Fibroblast of upper back skin (primary cell): Measurements from ENCODE around the gene PGLYRP1.

Source experiments
- DNase-seq: peaks from one replicate; pipeline ENCODE4 v3.0.0-alpha.2; 2013

The PGLYRP1 gene, protein sequence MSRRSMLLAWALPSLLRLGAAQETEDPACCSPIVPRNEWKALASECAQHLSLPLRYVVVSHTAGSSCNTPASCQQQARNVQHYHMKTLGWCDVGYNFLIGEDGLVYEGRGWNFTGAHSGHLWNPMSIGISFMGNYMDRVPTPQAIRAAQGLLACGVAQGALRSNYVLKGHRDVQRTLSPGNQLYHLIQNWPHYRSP

DNA sequence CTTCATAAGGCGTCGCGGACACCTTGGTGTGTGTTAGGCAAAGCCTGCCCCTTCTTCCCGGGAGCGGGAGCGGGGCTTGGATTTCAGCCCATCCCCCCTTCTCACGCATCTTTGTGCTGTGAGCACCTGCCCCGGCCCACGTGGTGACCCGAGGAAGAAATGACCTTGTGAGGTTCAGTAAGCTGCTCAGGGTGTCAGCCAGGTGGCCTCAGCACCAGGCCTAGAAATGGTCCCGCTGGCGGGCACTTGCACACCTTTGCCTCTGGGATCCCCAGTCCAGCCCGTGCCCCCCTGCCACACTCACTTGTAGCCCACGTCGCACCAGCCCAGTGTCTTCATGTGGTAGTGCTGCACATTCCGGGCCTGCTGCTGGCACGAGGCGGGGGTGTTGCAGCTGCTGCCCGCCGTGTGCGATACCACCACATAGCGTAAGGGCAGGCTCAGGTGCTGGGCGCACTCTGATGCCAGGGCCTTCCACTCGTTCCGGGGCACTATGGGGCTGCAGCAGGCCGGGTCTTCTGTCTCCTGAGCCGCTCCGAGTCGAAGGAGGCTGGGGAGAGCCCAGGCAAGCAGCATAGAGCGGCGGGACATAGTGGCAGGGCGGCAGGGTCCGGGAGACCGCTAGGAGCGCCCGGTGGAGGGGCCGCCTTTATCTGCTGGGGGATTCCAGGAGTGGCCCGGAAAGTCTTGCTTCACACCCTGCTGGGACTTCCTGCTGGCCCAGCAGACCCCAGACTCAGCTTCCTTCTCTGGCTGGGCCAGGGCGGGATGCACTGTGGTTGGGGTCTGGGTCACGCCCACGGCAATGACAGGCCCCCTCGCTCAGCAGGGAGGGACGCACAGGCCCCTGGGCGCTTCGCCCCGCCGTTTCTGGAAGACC lies at the start of gene PGLYRP1:
TSS of gene PGLYRP1 (minus strand) at position 623 of the 880 bp plus-strand sequence. CDS start at position 591, 32 bp downstream.
- DNase-seq: no peak

DNA sequence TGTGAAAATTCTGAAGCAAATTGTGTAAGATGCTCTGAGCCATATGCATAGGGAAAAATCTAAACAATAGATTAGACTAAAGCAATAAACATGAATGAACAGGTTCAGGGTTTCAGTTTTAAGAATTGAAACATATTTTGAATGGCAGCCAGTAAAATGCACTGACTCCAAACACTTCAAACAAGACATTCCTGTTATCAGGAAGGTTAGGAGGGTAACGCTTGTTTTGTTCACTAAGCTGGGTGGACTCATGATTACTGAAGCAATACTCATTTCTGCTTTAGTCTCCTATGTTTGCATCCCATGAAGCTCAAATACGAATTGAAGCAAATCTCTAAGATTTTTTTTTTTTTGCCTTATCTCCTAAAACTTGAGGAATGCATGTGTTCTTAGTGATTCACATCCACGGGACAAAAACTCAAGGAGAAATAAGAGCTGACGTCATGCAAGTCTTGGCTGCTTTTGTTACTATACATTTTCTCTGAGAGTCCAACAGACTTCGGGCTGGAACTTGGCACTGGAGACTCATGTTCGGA lies 47.0 kb upstream of the PGLYRP1 start:
- DNase-seq: peak; percentile 94

DNA sequence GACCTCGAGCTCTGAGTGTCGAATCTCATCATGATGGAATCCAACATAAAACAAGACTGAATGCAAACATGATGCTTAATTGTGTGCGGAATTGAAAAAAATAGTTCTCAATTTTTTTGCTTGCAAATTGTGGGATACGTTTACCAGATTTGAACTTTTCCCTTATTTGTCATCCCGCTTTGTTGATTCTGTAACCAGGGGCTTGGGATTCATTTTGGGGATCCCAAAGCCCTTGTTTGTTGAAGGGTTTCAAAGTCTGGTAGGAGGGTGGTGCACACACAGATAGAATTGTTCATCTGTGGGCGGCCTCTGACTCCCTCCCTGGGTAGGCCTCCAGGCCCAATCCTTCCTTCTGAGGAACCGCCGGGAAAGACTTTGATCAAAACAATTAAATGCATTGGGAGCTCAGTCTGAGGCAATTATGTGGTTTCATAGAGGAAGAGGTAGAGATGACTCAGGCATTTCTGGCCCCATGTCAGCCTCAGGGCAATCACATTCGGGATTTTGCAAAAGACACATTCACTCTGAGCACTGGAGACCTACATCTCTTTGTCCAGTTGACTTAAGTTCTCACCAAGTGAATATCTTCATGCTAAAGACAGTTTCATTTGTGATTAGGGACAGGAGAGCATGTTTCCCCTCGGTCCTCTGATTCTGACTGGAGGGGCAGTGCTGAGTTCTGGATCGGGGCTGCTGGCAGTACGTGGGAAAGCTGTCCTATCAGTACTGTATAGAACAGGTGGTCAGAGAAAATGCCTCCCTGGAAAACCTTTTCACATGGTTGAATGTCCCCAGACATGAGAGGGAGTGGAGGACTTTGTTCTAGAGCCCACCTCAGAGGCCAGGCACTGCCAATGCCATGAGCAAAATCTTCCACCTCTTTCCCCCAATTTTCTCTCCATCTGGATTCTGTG lies 45.7 kb upstream of the PGLYRP1 start:
- DNase-seq: peak; percentile 92

DNA sequence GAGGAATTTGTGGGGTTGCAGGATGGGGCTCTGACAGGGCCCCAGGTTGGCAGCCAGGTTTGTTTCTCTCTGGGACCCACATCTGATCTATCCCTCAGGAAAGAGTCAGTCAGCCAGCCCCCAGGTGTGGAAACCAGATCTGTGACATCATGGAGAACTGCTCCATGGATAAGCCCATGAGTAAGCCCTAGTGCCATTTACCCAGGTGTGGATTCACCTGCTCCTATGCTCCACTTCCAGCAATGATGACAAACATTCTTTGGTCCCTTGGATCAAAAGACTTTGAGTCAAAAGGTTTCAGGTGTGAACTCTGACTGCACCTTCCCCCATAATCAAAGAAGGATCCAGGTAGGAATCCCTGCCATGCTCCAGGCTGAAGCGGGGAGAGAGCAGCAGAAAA lies 44.8 kb upstream of the PGLYRP1 start:
- no peak for DNase-seq

DNA sequence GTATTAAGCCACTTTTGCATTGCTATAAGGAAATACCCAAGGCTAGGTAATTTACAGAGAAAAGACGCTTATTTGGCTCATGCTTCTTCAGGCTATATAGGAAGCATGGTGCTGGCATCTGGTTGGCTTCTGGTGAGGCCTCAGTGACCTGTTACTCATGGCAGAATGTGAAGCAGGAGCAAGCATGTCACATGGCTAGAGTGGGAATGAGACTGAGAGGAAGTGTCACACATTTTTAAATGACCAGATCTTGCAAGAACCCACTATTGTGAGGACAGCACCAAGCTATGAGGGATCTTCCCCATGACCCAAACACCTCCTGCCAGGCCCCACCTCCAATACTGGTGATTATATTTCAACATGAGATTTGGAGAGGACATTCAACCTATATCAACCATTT lies 43.6 kb upstream of the PGLYRP1 start:
- DNase-seq: no peak

DNA sequence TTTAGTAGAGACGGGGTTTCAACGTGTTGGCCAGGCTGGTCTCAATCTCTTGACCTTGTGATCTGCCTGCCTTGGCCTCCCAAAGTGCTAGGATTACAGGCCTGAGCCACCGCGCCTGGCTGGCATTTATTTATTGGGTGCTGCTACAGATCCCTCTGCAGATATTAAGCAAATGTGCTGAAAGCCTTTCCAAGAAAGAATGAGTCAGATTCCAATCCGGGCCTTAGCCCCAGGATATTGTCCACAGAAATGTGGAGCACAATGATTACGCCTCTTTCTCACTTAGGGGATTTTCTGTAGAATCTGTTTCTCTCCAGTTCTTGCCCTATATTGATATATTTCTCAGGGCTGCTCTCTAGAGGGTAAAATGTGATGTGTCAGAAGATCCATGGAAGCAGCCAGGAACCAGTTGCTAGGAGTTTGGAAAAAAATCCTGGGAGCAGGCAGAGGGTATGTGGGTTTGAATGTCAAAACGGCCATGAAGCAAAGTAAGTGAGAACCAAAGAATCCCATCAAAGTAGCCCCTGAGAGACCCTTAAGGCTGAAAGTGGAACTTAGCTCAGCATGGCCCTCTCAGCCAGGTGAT lies 42.7 kb upstream of the PGLYRP1 start:
- peak; percentile 43 for DNase-seq

DNA sequence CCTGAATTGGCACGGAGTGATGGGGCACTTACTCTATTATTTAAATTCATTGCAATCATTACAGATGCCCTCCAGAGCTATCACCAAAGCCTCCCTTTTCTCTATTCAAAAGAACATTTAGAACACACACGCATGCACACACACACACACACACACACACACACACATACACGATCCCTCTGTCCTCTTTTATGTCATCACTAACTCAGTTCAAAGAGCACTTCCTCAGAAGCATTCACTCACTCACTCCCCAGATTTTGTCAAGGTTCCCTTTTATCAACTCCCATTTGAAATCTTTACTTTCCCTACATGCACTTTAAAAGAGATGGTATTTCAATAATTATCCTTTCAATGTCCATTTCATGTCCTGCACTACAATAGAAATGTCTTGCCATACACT lies 40.3 kb upstream of the PGLYRP1 start:
- no peak for DNase-seq

DNA sequence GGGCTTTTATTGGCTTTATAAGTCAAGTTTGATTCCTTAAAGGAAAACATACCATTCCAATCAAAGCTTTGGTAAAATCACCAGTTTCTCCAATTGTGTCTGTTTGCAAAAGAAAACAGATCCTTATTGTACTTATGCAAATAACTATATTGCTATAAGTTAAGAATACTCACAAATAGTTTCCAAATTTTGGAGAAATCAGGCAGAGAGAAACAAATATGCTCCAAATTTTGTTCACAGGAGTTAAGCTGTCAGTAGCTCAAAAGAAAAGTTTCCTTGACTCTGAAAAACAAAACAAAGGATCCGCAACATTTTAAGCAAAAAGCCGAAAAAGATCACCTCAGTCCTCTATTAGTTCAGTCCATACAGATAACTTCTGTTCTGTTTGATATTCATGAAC lies 37.2 kb upstream of the PGLYRP1 start:
- no peak for DNase-seq

DNA sequence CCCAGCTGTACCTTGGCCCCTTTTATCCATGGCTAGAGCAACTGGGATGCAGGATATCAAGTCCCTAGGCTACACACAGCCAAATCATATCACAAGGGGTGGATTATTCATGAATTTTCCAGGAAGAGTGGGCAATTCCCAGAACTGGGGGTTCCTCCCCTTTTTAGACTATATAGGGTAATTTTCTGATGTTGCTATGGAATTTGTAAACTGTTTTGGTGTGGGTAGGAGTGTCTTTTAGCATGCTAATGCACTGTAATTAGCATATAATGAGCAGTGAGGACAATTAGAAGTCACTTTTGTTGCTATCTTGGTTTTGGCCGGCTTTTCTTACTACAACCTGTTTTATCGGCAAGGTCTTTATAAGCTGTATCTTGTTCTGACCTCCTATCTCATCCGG lies 35.9 kb upstream of the PGLYRP1 start:
- DNase-seq: no peak

DNA sequence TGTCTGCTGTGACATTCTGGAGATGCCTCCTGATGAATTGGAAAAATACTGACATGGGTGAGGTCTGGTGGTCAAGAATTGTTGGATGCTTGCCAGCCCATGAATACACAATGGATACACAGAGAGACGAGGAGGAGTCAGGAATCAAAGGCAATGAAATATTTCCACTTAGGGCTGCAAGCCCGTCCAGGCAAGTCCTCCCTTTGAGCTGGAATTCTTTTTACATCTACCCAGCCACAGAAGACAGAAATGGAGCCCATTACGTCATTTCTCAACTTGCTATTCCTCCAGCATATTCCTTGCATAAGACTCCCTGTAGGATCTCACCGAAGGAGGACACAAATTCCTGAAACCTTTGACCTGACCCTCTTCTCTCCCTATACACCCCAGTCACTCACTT lies 33.7 kb upstream of the PGLYRP1 start:
- no peak for DNase-seq

DNA sequence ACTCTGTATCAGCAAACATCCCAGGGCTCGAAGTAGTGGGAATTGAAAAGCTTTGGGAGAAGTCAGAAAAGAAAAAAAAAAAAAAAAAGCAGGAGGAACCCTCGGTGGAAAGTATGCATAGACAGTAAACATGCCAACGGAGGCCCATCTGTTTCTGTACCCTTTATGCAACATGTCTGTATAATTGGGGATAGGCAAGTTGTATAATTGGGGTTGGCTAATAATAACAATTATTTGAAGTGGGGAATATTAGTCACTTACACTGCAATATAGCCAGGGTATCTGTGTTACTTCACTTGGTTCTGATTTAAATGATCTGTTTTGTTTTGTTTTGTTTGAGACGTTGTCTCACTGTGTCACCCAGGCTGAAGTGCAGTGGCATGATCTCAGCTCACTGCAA lies 30.0 kb upstream of the PGLYRP1 start:
- no peak for DNase-seq

DNA sequence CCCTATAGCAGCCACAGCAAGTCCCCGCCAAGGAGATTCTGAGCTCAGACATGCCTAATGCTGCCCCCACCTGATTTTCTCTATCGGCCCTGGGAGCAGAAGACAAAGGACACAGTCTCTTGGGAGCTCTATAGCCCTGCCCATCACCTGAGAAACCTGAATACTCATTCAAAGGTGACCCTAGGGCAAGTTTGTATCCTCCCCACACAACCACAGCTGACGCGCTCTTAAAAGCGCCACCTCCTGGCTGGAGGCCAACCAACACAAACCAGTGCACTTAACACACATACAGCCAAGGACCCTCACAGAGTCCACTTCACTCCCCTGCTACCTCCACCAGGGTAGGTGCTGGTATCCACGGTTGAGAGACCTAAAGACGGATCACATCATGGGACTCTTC lies 26.7 kb upstream of the PGLYRP1 start:
- DNase-seq: no peak

DNA sequence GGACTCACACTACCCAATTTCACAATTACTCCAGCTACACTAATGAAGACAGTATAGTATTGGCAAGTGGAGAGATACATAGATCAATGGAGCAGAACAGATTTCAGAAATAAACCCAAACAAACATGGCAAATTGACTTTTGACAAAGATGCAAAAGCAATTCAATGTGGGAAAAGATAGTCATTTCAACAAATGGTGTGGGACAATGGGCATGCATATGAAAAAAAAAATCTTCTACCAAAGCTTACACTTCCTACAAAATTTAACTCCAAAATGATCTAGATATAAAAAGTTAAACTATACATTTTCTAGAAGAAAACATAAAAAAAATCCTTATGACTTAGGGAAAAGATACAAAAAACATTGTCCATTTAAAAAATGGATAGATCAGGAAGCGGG lies 20.7 kb upstream of the PGLYRP1 start:
- DNase-seq: no peak

DNA sequence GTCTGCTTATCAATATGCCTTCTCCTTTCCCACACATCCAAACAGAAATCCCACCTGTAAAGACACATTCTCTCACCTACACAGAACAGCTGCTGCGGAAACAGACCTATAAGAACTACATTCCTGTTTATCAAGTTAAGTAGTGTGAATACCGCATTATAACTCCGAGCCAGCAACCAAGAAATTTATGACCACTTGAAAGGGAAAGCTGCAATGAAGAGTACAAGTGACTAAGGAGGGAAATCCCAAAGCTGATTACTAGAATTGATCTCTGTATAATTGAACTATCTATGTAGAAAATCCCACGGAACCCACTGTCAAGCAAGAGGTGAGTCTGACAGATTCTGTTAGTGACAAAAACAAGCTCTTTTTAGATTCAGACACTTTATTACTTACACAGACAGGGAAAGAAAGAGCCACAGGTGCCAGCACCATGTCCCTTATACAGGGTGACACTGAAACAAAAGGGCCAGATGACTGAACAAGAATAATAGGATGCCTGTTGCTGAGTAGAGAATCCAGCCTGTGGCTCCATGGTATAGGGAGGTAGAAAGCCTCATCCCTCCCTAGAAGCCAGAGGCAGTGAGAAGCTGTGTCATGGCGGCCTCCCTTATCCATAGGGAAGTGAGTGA lies 19.5 kb upstream of the PGLYRP1 start:
- no peak for DNase-seq

DNA sequence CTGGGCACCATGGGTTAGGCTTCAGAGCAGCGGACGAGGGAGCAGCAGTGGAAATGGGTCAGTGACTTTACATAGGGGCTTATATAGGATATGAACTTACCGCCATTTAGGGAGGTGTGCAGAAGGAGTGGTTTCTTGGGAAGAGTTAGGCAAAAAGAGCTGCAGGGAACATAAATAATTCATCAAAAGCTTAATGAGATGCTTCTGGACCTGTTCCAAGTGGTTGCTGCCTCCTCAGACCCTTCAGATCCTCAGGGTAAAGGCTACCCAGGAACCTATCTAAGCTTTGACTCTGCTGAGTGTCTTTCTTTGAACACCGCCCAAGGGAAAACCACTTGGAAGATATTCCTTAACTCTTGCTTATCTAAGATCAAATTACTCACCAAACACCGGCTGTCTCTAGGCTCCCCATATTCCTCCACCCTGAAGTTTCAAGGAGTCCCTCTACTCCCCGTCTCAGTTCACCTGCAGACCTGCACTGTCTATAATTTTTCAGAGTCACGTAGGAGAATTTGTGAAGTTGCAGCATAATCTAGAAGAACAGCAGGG lies 18.2 kb upstream of the PGLYRP1 start, which contains the start of gene IGFL4:
TSS of gene IGFL4 (minus strand) at position 51 of the 549 bp plus-strand sequence. CDS start at position 11, 40 bp downstream.
- no peak for DNase-seq

DNA sequence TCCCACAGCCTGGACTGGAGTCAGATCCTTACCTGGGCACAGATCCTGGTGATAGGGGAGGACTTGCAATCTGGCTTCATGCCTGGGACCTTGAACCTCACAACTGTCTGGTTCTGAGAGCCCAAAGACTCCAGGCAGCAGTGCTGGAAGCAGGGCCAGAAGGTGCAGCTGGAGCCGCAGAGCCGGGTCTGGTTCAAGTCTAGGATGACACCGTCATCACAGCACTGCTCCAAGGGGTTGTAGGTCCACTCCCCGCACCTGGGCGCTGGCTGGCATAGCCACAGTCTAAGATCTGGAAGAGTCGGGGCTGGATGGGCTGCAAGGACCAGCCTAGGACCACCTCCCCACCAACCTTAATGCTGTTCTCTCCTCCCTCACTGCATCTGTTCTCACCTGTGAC lies 17.3 kb upstream of the PGLYRP1 start:
- DNase-seq: no peak

DNA sequence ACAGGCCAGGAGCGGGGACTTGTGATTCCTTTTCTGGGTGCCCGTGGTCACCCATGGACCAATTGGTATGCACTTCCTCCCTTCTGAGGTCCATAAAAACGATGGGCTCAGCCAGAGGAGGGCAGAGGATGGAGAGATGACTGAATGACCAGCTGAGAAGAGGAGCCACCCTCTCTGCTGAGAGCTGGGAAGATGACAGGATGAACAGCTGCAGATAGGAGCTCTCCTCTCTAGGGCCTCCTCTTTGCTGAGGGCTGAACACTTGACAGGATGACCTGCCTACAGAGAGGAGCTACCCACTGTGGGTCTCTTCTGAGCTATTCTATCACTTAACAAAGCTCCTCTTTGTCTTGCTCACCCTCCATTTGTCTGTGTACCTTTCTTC lies 13.9 kb upstream of the PGLYRP1 start:
- no peak for DNase-seq

DNA sequence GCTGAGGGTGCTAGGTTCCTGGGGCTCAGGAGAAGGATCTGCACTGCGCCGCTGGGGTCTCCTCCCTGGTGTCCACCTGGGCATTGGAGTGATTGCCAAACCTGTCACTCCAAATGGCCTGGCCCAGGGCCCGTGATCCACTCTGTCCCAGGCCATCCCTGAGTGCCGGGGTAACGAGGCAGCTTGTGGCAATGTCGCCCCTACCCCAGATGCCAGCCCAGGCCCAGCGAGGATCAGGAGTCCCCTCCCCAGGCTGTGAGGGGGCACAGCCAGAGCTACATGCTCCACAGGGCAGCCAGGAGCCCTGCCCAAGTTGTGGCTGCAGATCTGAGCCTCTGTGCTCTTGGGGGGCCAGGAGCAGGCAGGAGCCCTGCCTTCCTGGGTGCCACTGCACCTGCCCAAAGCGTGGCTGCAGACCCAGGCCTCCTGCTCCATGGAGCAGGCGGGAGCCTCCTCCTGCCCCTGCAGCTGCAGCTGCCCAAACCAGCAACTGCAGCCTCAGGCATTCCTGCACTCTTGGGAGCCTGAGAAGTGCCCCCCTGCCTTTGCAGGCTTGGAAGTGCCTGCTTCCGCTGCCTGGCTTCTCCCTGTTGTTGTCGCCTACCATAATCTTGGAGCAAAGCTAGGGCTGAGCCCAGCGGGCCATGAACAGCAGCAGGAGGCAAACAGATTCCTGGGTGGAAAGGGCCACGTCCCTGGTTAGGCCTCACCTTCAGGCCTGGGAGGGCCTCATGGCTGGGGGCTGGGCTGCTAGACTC lies 13.3 kb upstream of the PGLYRP1 start:
- no peak for DNase-seq

DNA sequence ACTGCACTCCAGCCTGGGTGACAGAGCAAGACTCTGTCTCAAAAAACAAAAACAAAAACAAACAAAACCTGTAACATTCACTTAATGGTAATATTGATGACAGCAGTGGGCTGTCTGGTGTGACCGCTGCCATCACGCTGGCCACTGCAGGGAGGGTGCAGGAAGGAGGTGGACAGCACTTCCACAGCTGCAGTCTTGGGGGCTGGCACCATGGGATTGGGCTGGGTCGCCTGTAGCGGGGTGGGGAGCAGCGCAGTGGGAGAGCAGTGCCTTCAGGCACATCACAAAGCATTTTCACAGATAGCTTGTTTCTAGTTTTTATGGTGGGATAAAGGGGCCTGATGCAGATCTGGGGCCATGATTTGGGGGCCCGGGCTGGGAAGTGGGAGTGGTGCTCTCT lies 12.7 kb upstream of the PGLYRP1 start:
- DNase-seq: no peak

DNA sequence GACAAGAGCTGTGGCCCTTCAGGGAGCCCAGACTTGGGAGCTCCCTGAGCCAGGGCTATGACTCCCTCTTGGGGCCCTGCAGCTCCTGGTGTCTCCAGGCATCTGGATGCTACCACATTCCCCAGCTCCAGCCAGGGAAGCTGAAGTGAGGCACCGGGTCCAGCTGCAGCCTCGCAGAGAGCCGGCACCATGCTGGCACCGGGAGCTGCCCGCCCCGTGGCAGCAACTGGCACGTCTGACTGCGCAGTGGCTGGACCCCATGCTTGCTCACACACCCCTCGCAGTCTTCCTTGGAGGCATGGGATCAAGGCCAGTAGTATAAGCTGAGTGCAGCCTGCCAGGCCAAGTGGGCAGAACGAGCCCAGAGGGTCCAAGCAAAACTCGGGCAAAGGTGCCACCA lies 10.5 kb upstream of the PGLYRP1 start:
- no peak for DNase-seq

DNA sequence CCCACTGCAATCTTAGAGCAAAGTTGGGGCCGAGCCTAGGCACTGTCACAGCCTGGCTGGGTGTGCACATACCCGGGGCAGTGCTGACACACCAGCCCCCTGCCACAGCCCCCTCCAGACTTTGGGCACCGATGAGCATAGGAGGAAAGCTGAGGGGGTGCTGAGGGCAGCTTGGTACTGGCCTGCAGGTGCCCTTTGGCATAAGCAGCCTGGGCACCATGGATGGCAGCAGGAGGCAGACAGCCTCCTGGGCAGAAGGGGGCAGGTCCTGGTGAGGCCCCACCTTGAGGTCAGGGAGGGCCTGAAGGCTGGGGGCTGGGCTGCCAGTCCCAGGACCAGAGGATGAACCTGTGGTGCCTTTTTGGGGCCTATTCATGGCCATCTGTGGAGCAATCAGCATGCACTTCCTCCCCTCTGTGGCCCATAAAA lies 9.8 kb upstream of the PGLYRP1 start:
- no peak for DNase-seq
